ENCODE measurements around the gene NGDN.

NGDN gene

GRCh38 chr14:23522643-23523198 lies 53.2 kb downstream of the NGDN start:
- DNase-seq (ENCODE audit: low spot score): no peak

DNA sequence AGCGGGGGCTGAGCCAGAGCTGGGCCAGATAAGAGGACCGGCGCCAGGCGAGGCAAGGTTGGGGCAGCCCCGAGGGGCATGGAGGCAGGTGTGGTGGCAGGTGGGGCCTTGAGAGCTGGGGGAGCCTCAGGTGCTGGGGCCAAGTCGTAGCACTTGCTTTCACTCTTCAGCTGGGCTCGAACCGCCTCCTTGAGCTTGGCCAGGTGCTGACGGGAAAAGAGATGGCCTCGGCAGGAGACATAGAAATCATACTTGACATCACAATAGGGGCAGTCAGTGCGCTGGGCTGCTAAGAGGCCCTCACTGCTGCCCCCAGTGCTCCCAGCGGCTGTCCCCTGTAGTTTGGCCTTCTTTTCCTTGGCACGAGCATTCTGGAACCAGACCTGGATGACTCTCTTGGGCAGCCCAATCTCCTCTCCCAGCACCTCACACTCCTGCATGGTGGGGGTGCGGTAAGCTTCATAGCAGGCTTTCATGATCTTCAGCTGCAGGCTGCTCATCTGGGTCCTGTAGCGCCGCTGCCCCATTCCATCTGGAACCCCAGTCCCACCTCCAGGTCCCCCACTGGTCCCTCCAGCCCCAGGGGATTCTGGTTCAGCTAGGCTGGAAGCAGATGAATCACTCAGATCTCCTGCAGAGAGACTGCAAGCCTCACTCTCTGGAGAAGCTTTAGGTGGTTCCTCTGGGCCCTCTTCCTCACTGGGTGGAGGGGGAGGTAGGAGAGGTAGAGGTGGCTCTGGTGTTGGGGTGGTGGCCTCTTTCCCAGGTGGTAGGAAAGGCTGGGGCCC lies 53.9 kb downstream of the NGDN start:
- DNase-seq (ENCODE audit: low spot score): no peak

- no peak for DNase-seq (ENCODE audit: low spot score)
Measured at GRCh38 chr14:23524954-23525353, 55.5 kb downstream of the NGDN start.

- DNase-seq (ENCODE audit: low spot score): no peak
Measured at GRCh38 chr14:23525611-23526010, 56.1 kb downstream of the NGDN start.

Measured in CD4-positive, alpha-beta T cell treated with Interleukin-2 at 100 ng/mL for 4 hours (primary cell).